ENCODE data around the gene OBP2B.

- no peak for TF ChIP-seq CTCF (IDR thresholded peaks at IDR 0.05)
- TF ChIP-seq HOXB13 (CRISPR knock-in tag; IDR thresholded peaks at IDR 0.05; ENCODE audit: low read depth): no peak
- no peak for TF ChIP-seq CEBPB (IDR thresholded peaks at IDR 0.05)
- TF ChIP-seq USF2 (IDR thresholded peaks at IDR 0.05): no peak
- TF ChIP-seq MYC (IDR thresholded peaks at IDR 0.05; ENCODE audit: borderline replicate concordance, low read length): no peak
- TF ChIP-seq RARB (CRISPR knock-in tag; IDR thresholded peaks at IDR 0.05): no peak
- TF ChIP-seq POLR2A (IDR thresholded peaks at IDR 0.05; ENCODE audit: low read length): no peak
- TF ChIP-seq REST (IDR thresholded peaks at IDR 0.05): no peak
- TF ChIP-seq RNF2 (IDR thresholded peaks at IDR 0.05; ENCODE audit: borderline replicate concordance, low read depth): no peak
- no peak for TF ChIP-seq EP300 (IDR thresholded peaks at IDR 0.05)
- TF ChIP-seq MAX (IDR thresholded peaks at IDR 0.05): no peak
- no peak for TF ChIP-seq CBX2 (IDR thresholded peaks at IDR 0.05; ENCODE audit: borderline replicate concordance, low read depth)
- TF ChIP-seq CHD4 (IDR thresholded peaks at IDR 0.05; ENCODE audit: borderline replicate concordance): no peak
These were observed 44.2 kb upstream of the OBP2B start for GRCh38 chr9:133253268-133253667.
